Endometrial microvascular endothelial cells (primary cell): ENCODE measurements around the gene CMTM8. TPM values are rescaled to one million over a fixed set of nuclear protein-coding genes. Genes with fewer than 3 reads are reported as not detected.
"Not testable (repeated sequence)": the region's sequence is repeated elsewhere in the genome, so short reads cannot be mapped to it uniquely, and the experiment has no call there.

Experiments
- in situ Hi-C: cut with HindIII; loops from 2 replicates; pipeline ENCODE4 v1.10.0; 2017; ENCODE audit warnings: low sequenced_read_pairs, low pct_unique_long_range_greater_than_20kb; ENCODE audit errors: inconsistent ontology term
- total RNA-seq: library from RNA; depleted of rRNA; stranded (reverse); fragments of >200 nt; gene quantifications from one replicate; pipeline ENCODE4 v1.2.3, GENCODE V29; 2015; ENCODE audit errors: inconsistent ontology term

Gene CMTM8
- total RNA-seq, 1 donor from 2014 or later = 4.7 TPM

DNA sequence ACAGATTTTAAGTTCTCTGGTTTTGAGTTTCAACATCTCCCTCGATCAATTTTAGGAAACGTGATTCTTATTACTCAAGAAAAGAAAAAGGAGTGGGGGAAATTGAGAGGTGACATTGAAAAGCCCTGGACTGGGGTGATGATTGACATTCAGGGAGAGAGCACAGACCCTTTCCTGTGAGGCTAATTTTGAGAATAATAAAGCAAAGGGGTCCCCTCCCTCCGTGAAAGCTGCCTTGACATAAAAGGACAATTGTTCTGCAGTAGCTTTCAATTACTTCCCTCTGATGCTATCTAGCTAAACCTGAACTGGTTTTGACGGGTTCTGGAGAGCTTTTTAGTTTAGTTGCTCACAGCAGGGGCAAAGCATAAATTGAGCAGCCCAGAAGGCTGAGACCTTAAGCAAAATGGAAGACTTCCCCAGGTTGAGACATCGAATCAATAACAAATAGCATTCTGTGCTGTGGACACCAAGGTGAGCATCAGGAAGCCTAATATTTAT is 14.4 kb upstream of the CMTM8 start:
- in situ Hi-C loops = no loop called here

DNA sequence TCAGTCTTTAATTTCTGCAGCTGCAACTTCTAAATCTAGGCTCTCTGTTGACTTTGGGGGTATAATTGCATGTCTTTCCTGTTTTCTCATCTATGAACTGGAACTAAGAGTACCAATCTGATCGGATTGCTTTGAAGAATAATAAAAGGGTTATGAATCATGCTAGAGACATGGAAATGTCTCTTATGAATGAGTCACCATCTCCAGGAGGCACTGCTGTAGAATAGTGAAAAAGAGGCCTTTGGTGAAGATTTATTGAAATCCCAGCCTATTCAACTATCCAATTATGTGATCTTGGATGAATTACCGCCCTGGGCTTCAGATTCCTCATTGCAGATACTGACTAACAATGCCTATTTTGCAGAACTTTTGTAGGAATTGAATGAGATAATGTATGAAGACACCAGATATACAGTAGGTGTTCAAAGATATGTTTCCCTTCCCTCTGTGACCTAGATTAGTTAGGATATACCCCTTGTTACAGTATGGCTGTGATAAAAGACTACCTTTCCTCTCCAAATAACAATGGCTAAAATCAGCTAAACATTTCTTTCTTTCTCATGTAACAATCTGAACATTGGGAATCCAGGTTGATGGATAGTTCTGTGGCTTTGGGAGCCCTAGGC is 11.5 kb upstream of the CMTM8 start:
- in situ Hi-C loops = no loop called here

DNA sequence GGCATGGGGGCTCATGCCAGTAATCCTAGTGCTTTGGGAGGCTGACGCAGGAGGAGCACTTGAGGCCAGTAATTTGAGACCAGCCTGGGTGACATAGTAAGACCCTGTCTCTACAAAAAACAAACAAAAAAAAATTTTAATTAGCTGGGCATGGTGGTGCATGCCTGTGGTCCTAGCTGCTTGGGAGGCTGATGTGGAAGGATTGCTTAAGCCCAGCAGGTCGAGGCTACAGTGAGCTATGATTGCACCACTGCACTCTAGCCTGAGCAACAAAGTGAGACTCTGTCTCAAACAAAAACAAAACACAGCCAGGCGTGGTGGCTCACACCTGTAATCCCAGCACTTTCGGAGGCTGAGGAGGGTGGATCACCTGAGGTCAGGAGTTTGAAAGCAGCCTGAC is 9.7 kb upstream of the CMTM8 start:
- in situ Hi-C loops = not testable (repeated sequence)

DNA sequence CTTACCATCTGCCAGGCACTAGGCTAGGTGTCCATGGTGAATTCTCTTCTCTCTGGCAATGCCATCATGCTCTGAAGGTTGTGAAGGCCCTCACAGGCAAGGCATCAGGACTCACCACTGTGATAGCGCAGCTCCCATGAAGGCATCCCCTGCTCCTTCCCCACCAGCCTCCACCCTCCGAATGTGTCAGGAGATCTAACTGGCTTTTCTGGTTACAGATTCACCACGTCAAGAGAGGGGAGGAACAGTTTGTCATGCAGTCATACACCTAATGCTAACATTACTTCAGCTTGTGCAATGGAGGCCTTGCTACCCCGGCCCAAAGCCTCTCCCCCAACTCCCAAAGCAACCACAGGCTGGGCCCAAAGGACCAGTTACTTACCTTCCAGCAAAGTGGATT is 8.9 kb upstream of the CMTM8 start:
- in situ Hi-C loops = no loop called here

DNA sequence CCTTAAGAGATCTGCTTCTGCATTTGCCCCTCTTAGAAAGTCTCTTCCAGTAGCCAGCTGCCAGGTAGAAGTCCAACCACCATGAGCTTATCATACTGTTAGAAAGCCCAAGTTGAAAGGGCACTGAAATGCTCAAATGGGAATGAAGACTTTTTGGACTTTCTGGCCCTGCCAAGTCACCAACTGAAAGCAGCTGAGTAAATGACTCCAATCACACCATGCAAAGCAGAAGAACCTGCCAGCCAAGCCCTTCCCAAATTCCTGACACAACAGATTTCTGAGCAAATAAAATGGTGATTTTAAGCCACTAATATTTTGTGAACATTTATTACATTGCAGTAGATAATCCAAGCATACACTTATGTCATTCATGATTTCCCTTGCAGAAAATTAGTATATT is 2.1 kb upstream of the CMTM8 start:
- in situ Hi-C loops = no loop called here

DNA sequence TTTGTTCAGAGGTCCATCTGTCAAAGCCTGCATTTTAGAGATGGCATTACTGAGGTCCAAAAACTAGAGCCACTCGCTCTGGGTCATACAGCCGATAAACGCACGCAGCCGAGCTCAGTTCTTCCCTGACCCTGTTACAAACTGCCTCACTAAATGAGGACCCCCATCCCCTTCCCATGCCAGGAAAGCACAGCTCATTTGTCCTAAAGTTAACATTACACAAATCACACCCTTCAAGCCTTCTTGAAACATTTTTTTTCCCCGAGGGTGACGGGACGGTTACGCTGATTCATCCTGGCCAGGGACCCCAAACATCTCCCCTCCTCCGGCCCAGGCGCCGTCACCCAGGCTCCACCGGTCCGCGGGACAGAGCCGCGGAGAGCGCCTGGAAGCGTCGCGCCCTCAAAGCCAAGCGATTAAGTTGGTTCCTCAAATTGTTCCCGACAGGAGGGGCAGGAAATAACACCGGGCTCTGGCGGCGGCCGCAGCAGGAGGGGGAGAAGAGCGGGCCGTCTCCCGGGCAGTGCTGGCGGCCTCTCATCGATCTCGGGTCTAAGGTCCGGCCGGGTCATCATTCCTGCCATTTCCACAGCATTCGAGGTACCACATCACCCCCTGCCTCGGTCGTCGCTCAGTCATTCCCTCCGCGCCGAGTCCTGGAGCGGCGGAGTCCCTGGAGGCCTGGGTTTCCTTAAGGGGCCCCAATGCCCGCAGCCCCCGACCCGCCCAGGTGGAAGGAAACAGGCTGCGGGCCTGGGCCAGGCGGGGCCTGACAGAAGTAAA is 619 bp upstream of the CMTM8 start:
- in situ Hi-C loops = no loop called here

DNA sequence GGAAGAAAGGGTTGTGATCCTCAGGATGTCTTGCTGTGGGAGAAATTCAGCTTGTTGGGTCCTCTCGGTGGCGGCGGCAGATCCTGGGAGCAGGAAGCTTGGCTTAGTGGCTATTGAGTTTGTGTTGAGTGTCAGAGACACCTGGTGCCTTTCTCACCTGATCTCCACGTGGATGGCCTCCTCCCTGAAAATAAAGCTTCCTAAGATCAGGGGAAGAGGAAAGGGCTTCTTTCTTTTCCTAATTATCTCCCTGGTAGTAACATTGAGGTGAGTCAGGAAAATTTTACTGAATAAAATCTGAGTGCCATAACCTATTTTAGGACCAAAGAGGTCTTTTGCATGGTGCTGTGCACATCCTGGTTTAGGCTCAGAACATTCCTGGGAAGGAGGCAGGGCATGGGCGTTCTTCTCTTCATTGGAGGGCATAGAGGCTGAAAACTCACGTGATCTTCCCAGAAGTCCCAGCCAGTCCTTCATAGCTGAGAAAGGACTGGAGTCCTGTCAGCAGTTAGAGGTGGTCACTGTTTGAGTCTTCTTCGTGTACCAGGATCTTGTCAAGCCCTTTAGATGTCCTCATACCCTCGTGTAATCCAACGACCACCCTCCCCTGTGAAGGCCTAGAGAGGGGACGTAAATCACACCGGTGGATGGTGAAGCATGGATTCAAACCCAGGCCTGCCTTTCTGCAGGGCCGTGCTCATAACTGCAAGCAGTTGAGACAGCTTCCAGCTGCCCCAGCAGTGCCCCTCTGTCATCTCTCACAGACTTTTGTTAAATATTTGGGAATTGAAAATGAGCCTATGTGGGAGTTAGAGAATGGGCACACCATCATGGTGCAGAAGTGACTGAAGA is 1.1 kb downstream of the CMTM8 start:
- in situ Hi-C loops = no loop called here

DNA sequence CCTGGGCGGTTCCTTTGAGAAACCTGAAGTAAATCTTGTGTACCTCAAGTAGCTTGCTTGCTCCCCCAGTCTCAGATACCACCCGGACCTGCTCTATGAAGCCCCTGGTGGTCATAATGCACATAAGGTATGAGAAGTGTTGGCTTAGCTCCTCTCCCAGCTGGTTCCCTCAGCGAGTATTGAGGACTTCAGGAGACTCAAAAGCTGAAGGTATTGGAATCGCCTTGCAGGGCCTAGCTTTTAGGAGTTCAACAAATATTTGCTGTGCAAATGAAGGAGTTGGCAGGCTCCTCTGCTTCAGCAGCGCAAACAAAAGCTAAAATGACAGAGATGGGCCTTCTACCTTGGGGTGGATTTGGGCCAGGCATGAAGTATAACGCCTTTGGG is 1.7 kb downstream of the CMTM8 start:
- in situ Hi-C loops = no loop called here

DNA sequence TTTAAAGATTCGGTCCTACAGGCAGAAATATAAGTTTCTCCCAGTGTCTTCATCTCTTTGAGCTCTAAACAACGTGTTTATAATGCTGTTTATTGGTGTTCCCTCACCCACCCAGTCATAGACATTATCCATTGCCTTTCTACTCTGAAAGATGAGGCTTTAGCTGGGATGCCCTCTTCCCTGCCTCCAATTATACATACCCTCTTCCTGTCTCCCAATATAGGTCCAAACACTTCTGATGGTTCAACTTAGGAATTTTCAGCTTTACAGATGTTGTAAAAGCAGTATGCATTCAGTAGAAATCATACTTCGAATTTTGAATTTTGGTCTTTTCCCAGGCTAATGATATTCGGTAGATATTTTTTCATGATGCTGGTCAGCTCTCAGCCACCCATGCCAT is 2.6 kb downstream of the CMTM8 start:
- in situ Hi-C loops = no loop called here

DNA sequence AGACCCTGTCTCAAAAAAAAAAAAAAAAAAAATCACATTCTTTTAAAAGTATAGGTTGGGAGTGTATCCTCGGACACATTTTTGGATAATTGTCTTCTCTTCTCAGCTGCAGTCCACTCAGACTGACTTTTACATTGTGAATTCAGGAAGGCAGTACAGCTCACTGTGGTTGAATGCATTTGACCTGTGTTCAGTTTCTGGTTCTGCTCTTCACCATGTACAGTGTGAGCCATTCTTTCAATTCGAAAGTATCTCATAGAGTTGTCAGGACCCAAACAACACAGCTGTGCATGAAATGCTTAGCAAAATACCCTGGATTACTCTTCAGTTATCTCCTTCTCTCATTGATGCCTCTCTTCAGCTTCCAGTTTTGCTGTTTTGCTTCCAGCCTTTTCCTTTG is 5.0 kb downstream of the CMTM8 start:
- in situ Hi-C loops = no loop called here

DNA sequence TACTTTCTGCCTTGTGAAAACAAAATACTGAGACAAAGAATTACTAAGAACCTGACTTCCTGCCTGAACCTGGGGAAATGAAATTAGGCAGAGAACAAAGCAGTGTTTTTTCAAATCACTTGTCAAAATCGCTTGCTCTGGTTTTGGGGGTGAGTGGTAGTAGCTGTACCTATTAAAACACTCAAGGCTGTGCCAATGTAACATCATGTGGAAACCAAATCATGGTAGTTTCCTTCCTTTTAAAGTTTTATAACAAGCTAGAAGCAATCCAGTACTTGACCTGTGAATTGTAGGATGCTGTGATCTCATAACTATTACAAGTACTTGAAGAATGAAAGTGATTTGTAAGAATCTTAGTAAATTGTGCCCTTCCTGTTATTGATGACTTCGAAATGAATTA is 6.7 kb downstream of the CMTM8 start:
- in situ Hi-C loops = no loop called here

DNA sequence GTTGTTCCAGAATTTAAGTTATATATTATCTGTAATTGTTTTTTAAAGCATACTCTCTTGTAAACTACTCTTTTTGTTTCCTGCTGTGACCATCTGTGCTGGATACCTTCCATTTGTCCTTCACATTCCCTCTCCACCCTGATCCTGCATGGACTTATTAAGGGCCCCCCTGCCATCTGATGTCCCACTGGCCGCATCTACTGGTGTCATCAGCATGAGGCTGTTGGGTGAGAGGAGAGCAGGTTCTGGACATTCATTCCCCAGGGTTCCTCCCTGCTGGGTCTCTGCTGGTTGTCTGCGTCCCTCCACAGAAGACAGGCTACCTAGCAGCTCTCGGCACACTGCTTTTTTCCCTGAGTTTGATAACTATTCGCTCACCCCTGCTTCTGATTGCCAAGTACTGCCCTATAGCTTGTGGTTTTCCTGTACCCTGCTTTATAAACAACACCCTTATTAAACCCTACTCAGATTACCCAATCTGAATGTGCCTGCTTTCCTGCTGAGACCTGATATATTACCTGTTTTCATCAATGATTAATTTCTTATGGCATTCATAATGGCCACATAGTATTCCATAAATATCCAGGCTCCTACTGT is 7.7 kb downstream of the CMTM8 start:
- in situ Hi-C loops = no loop called here

DNA sequence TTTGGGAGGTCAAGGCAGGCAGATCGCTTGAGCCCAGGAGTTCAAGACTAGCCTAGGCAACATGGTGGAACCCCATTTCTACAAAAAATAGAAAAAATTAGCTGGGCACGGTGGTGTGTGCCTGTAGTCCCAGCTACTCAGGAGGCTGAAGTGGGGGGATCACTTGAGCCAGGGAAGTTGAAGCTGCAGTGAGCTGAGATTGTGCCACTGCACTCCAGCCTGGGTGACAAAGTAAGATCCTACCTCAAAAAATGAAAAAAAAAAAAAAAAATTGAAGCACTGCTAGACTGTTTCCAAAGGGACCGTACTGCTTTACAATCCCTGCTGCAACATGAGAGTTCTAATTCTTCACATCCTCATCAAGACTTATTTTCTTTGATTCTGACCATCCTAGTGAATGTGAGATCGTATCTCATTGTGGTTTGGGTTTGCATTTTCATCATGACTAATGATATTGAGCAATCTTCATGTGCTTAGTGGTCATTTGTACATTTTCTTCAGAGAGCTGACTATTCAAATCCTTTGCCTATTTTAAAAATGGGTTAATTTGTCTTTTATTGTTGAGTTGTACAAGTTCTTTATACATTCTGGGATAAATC is 10.8 kb downstream of the CMTM8 start:
- in situ Hi-C loops = no loop called here

DNA sequence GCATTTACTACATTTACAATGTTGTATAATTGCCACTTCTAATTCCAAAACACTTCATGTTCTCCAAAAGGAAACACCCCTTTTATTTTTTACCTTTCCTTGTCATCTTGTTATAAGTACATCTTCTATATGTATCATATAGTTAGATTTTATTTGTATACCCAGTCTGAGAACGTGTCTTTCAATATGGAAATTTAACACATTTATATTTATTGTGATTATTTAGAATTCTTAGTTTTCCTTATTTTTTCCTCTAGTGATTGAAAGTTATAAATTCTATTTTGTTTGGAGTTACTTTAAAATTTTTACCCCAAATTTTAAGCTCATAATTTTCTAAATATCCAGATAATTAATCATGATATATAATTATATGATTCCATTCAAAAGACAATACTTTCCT is 15.8 kb downstream of the CMTM8 start:
- in situ Hi-C loops = no loop called here

DNA sequence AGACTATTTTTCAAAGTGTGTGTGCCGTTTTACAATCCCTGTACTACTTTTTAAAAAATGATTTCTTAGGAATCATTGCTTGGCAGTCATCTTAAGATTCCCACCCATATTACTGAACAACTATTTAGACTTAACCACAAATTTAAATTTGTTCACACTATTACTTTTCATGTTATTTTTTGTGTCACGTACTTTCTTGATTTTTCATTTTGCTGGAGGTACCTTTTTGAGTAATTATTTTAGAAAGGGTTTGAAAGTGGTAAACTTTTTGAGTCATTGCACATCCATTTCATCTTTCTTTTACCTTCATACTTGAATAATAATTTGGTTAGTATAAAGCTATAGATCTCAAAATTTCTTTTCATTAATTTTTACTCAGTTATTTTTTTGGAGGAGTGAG is 16.9 kb downstream of the CMTM8 start:
- in situ Hi-C loops = no loop called here

DNA sequence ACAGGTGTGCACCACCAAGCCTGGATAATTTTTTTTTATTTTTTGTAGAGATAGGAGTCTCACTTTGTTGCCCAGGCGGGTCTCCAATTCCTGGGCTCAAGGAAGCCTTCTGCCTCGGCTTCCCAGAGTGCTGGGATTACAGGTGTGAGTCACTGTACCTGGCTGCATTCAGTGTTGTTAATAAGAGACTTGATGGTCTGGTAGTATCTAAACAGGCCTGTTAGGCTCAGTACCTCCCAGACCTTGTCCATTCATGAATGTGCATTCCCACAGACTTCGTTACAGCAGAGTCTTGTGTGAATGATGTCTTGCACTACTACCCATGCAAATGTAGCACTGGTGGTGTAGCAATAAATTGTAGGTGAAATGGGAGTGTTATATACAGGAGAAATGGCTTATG is 17.7 kb downstream of the CMTM8 start:
- in situ Hi-C loops = no loop called here

DNA sequence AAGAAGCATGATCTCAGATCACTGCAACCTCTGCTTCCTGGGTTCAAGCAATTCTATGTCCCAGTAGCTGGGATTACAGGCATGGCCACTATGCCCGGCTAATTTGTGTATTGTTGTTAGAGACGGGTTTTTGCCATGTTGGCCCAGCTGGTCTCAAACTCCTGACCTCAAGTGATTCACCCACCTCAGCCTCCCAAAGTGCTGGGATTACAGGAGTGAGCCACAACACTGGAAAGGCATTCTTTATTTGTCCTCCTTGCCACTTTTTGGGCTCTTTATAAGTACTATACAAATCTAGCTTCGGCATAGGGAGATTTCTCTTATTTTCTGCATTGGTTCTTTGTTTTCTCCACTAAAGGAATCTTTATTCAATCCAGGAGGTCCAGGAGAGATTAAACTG is 18.6 kb downstream of the CMTM8 start:
- in situ Hi-C loops = no loop called here

DNA sequence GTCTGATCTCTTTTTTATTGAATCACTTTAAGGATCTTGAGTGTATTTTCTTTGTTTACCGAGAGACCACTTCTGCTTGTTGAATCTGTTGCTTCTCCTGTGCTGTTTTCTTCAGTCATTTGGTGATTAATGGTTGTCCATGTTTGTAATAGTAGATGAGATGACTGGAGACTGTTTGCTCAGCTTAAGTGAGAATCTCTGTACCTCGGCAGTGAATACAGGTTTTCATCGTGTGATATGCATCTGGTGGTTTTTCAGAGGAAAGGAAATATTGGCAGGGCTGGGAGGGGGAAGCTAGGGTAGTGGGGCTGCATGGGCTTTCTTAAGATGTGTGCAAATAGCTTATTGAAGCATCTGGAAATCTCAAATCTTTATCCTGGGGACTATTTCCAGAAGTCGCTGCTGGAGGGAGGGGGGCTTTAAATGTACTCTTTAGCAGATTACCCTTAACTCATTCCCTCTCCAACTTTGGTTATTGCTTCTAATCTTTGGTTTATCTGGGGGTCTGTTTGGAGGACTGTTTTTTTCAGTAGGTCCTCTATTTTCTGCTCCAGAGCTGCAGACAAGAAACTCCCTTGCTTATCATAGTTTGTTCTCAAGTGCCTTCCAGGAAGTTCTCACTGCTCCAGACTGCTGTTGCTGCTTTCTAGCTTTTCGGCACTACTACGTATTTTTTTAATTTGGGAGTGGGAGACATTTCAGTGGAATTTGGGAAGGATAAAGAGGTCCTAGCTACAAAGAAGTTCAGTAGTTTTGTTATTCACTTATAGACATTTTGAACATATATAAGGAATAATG is 19.4 kb downstream of the CMTM8 start:
- in situ Hi-C loops = no loop called here
